Natural killer cell (primary cell): ENCODE data around the gene TMEM89. TPM values are rescaled to one million over a fixed set of nuclear protein-coding genes. Genes with fewer than 3 reads are reported as not detected.

Experiments
- ATAC-seq, 3 donors: fragments of 150-1000 bp in 2 of 3; fragments of 200-7000 bp in 1 of 3; cut with Tn5 transposase; 1 replicate in 1 of 3; 2 replicates in 2 of 3; pipeline ENCODE4 v1.10.0; 2021; ENCODE audit warnings: mild to moderate bottlenecking in 2 of 3, moderate library complexity in 2 of 3
- DNase-seq, 2 donors: peaks; one replicate each; pipeline versions ENCODE4 v3.0.0 to v3.0.0-alpha.2; 2013 to 2021; ENCODE audit warnings: mixed read lengths in 1 of 2
- H3K27ac ChIP-seq: one replicate; pipeline ENCODE4 v1.5.1; 2013; ENCODE audit warnings: mild to moderate bottlenecking, low read length
- H3K27me3 ChIP-seq: one replicate; pipeline ENCODE4 v1.6.1; 2013; ENCODE audit warnings: low read length; ENCODE audit not compliant: control insufficient read depth, insufficient read depth
- H3K36me3 ChIP-seq: one replicate; pipeline ENCODE4 v1.6.1; 2013; ENCODE audit warnings: low read length; ENCODE audit not compliant: control insufficient read depth, insufficient read depth
- H3K4me1 ChIP-seq: one replicate; pipeline ENCODE4 v1.6.1; 2013; ENCODE audit warnings: low read length; ENCODE audit not compliant: control insufficient read depth, insufficient read depth
- H3K4me3 ChIP-seq: one replicate; pipeline ENCODE4 v1.5.1; 2013; ENCODE audit warnings: low read length
- H3K9me3 ChIP-seq: one replicate; pipeline ENCODE4 v1.6.1; 2013; ENCODE audit warnings: low read length; ENCODE audit not compliant: control insufficient read depth, insufficient read depth
- H3K27ac Mint-ChIP-seq, 2 donors: one replicate each; pipeline ENCODE4 v1.8.0; 2022; ENCODE audit warnings: mild to moderate bottlenecking in 2 of 2, mixed read lengths in 2 of 2, moderate library complexity in 1 of 2
- H3K27me3 Mint-ChIP-seq, 2 donors: one replicate each; pipeline ENCODE4 v1.8.0; 2022; ENCODE audit warnings: low read depth in 2 of 2, mixed read lengths in 2 of 2
- H3K36me3 Mint-ChIP-seq: one replicate; pipeline ENCODE4 v1.8.0; 2022; ENCODE audit warnings: mixed read lengths
- H3K4me1 Mint-ChIP-seq, 2 donors: one replicate each; pipeline ENCODE4 v1.8.0; 2022; ENCODE audit warnings: mixed read lengths in 2 of 2
- H3K4me3 Mint-ChIP-seq: one replicate; pipeline ENCODE4 v1.8.0; 2022; ENCODE audit warnings: mild to moderate bottlenecking, moderate library complexity, mixed read lengths
- H3K9me3 Mint-ChIP-seq, 2 donors: one replicate each; pipeline ENCODE4 v1.8.0; 2022; ENCODE audit warnings: mixed read lengths in 2 of 2
- WGBS: methylation state at CpG from one replicate; pipeline ENCODE4 v1.1.7; 2013; ENCODE audit warnings: missing lambda C conversion rate; ENCODE audit not compliant: insufficient coverage; 5-methylcytosine and 5-hydroxymethylcytosine counted together
- intact Hi-C: fragments of 100-400 bp; cut with micrococcal nuclease; formaldehyde crosslinking; loops from one replicate; pipeline ENCODE4 v1.14.2; 2022
- total RNA-seq, 4 donors: library from RNA; stranded (reverse); fragments of 120-200 nt in 1 of 4; gene quantifications; one replicate each; pipeline versions ENCODE4 v1.2.3 to v1.2.4, GENCODE V29; 2013 to 2022
- TF ChIP-seq, protein P1 (sequence below): fragments of 200-600 bp; IDR thresholded peaks from one replicate; pipeline ENCODE4 v1.8.0; 2022; ENCODE audit warnings: antibody characterized with exemption

Gene TMEM89
- total RNA-seq, 3 donors from 2014 or later (not counting 1 experiment from before 2014, with no cell fraction given) = not detected

DNA sequence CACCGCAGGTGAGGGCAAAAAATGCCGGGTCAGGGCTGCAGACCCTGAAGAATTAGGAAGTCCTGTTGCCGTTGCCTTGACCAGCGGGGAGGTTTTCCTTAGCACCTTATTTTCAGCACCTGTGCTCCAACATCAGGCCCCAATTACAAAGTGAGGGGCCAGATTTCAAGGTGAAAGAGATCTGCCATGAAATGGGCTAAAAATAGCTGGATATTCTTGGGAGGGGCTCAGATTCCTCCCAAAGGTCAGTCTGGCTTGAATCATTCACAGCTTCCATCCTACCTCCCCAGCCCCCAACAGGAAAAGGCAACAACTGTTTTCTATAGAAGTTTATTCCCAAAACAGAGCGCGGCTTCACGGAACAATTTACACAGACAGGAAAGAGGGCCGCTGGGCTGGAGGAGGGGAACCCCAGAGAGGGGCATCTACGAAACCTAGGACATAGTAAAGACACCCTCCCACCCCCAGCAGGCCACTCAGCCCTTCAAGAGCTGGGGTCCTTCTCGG lies 14.6 kb upstream of the TMEM89 start:
- peak overlapping the region; percentile 93 for H3K4me3 Mint-ChIP-seq
- H3K36me3 ChIP-seq = no peaks in the 10 kb centered on the region
- peak overlapping the region; percentile 83 for H3K4me3 ChIP-seq
- no peaks in the 10 kb centered on the region for H3K27me3 ChIP-seq
- H3K4me1 Mint-ChIP-seq = peaks cover 0 to 31% of the 10 kb centered on the region in 2 donors
- TF ChIP-seq, protein P1, sequence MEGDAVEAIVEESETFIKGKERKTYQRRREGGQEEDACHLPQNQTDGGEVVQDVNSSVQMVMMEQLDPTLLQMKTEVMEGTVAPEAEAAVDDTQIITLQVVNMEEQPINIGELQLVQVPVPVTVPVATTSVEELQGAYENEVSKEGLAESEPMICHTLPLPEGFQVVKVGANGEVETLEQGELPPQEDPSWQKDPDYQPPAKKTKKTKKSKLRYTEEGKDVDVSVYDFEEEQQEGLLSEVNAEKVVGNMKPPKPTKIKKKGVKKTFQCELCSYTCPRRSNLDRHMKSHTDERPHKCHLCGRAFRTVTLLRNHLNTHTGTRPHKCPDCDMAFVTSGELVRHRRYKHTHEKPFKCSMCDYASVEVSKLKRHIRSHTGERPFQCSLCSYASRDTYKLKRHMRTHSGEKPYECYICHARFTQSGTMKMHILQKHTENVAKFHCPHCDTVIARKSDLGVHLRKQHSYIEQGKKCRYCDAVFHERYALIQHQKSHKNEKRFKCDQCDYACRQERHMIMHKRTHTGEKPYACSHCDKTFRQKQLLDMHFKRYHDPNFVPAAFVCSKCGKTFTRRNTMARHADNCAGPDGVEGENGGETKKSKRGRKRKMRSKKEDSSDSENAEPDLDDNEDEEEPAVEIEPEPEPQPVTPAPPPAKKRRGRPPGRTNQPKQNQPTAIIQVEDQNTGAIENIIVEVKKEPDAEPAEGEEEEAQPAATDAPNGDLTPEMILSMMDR = no peak
- DNase-seq (no peak), ATAC-seq (no peak)
- intact Hi-C loops = no loop called here
- no peak overlapping the region for H3K27ac ChIP-seq
- H3K36me3 Mint-ChIP-seq = no peaks in the 10 kb centered on the region
- WGBS = 46% methylated on average over 8 of the region's 10 CpGs
- no peaks in the 10 kb centered on the region for H3K27me3 Mint-ChIP-seq
- H3K27ac Mint-ChIP-seq = peak overlapping the region in 1 of 2 donors; percentile 81
- H3K9me3 Mint-ChIP-seq = no peaks in the 10 kb centered on the region
- H3K4me1 ChIP-seq = peaks cover 23% of the 10 kb centered on the region
- no peaks in the 10 kb centered on the region for H3K9me3 ChIP-seq

DNA sequence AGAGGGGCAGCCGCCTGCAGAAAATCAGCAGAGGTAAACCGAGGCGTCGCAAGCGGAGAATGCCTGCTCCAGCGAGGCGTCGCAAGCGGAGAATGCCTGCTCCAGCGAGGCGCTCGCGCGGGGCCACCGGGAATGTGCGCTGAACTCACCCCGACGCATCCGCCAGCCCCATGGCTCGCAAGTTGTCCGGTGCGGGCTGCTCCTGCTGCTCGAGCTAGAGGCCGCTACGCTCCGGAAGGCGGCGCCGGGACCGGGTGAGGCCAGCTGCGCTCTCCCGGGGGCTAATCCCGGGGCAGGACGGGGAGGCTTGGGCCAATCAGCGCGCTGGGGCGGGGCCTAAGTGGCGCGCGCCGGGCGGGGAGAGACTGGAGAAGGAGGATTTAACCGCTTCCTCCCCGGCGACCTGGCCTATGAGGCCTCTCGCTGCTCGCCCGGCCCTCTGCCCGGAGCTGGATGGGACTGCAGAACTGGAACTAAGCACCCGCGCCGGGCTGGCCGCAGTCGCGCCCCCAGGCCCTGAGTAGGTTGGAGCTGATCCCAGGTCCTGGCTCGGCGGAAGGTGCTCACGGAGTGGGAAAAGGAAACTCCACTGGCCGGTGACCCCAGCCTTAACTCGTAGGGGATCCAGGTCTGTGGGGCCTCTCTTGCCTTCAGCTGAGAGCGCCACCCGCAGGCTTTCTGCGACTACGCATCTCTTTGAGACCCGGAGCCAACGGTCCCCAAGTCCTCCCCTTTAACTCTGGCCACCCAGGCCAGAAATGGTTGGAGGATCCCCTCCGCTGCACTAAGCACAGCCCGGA lies 13.9 kb upstream of the TMEM89 start, which contains the start of gene SLC26A6:
TSS of gene SLC26A6 (minus strand) at position 240 of the 800 bp plus-strand sequence. CDS start at position 172, 68 bp downstream.
- no peaks in the 10 kb centered on the region for H3K27me3 Mint-ChIP-seq
- Histone ChIP-seq H3K36me3 (no peaks in the 10 kb centered on the region), H3K27ac (peak within 1 kb of the TSS; percentile 49), H3K4me1 (peaks cover 23% of the 10 kb centered on the region), H3K9me3 (no peaks in the 10 kb centered on the region), H3K4me3 (peak within 1 kb of the TSS; percentile 83), H3K27me3 (no peaks in the 10 kb centered on the region)
- H3K9me3 Mint-ChIP-seq = no peaks in the 10 kb centered on the region
- TF ChIP-seq, protein P1 = peak; percentile 42
- under 1% methylated on average over 68 of the region's 68 CpGs for WGBS
- intact Hi-C loops = loop anchor here (1.0 kb wide), 1 partner anchor 20 kb away; no protein-coding TSS in a partner anchor
- peak; percentile 86 to 94 for DNase-seq
- peak; percentile 95 to 96 (median 96) for ATAC-seq
- peak within 1 kb of the TSS; percentile 93 for H3K4me3 Mint-ChIP-seq
- H3K36me3 Mint-ChIP-seq = no peaks in the 10 kb centered on the region
- peak within 1 kb of the TSS; percentile 62 to 81 for H3K27ac Mint-ChIP-seq
- H3K4me1 Mint-ChIP-seq = peaks cover 0 to 31% of the 10 kb centered on the region in 2 donors

DNA sequence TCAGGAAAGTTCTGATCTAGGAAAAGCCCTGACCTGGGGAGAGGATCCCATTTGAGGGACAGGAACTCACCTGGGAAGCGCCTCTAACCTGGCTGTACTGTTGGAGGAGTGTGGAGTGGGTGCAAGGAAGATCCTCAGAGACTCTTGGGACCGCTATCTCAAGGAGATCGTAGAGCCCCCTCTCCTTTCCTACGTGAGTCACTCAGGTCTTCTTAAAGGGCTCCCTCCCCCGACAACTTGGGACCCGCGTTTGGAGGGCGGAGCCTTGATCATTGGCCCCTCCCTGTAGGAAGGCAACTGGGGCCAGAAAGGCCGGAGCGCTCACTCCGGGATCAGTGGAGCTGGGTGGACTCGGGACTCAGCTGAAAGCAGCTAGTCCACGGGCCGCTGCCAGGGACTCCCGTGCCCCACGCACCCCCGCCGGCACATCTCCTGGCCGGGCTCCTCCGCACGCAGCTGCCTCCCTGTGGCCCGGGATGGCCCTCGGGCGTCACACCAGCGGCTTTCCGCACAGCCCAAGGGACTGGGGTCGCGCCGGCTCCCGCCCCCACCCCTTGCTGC lies 13.2 kb upstream of the TMEM89 start:
- no peaks in the 10 kb centered on the region for H3K27me3 Mint-ChIP-seq

More for the DNA sequence above, 13.2 kb upstream of the TMEM89 start:
- ATAC-seq = peak; percentile 17 to 31 (median 25)
- TF ChIP-seq, protein P1 = no peak
- Mint-ChIP-seq H3K4me3 (peak overlapping the region; percentile 93), H3K36me3 (no peaks in the 10 kb centered on the region), H3K27ac (peak overlapping the region in 1 of 2 donors; percentile 81), H3K4me1 (peaks cover 0 to 31% of the 10 kb centered on the region in 2 donors), H3K9me3 (no peaks in the 10 kb centered on the region)
- Histone ChIP-seq H3K36me3 (peaks cover 4% of the 10 kb centered on the region), H3K27ac (no peak overlapping the region), H3K4me3 (peak overlapping the region; percentile 83), H3K4me1 (peaks cover 23% of the 10 kb centered on the region), H3K27me3 (no peaks in the 10 kb centered on the region), H3K9me3 (no peaks in the 10 kb centered on the region)
- 5% methylated on average over 30 of the region's 30 CpGs for WGBS
- intact Hi-C loops = loop anchor here (1.0 kb wide), 1 partner anchor 21 kb away; no protein-coding TSS in a partner anchor
- DNase-seq = peak in 1 of 2 donors; percentile 57
